Activated CD4-positive, alpha-beta T cell treated with anti-CD3 and anti-CD28 coated beads for 4 hours (primary cell): ENCODE measurements around the gene CCDC92.
A peak's percentile ranks its signal among the peaks of the same experiment; 100 is the strongest.

Experiments used
- DNase-seq, 2 donors: peaks; one replicate each; pipeline ENCODE4 v3.0.0-alpha.2; 2020

CCDC92 gene

GRCh38 chr12:124001343-124001742 lies 28.7 kb upstream of the CCDC92 start:
- no peak for DNase-seq

- no peak for DNase-seq
Observed at GRCh38 chr12:124000111-124000510, 27.5 kb upstream of the CCDC92 start.

- DNase-seq = no peak
Observed at GRCh38 chr12:123998991-123999359, 26.3 kb upstream of the CCDC92 start.

GRCh38 chr12:123998344-123998990 lies 25.8 kb upstream of the CCDC92 start:
- no peak for DNase-seq

- DNase-seq = no peak
Observed at GRCh38 chr12:123997908-123998307, 25.3 kb upstream of the CCDC92 start.

GRCh38 chr12:123997033-123997822 lies 24.6 kb upstream of the CCDC92 start:
- no peak for DNase-seq

GRCh38 chr12:123996581-123996980 lies 23.9 kb upstream of the CCDC92 start:
- no peak for DNase-seq

- DNase-seq = no peak
Observed at GRCh38 chr12:123995023-123995748, 22.6 kb upstream of the CCDC92 start.

GRCh38 chr12:123992118-123992825 lies 19.6 kb upstream of the CCDC92 start:
- DNase-seq = no peak

- no peak for DNase-seq
Observed at GRCh38 chr12:123991372-123991951, 18.8 kb upstream of the CCDC92 start.

GRCh38 chr12:123990511-123990910 lies 17.9 kb upstream of the CCDC92 start:
- DNase-seq = no peak

GRCh38 chr12:123989753-123990152 lies 17.1 kb upstream of the CCDC92 start:
- DNase-seq = no peak

GRCh38 chr12:123989168-123989567 lies 16.5 kb upstream of the CCDC92 start:
- no peak for DNase-seq

- no peak for DNase-seq
Observed at GRCh38 chr12:123987022-123987421, 14.4 kb upstream of the CCDC92 start.

GRCh38 chr12:123986374-123986965 lies 13.8 kb upstream of the CCDC92 start:
- DNase-seq = no peak

- DNase-seq = no peak
Observed at GRCh38 chr12:123984903-123985302, 12.3 kb upstream of the CCDC92 start.

GRCh38 chr12:123983822-123984485 lies 11.3 kb upstream of the CCDC92 start:
- peak; percentile 44 to 54 for DNase-seq

GRCh38 chr12:123982269-123982668 lies 9.6 kb upstream of the CCDC92 start:
- no peak for DNase-seq

GRCh38 chr12:123979566-123979965 lies 6.9 kb upstream of the CCDC92 start:
- DNase-seq = no peak

- no peak for DNase-seq
Observed at GRCh38 chr12:123976227-123976826, 3.7 kb upstream of the CCDC92 start.
